ENCODE measurements around the gene ZNF732.
"Not testable (repeated sequence)": the region's sequence is repeated elsewhere in the genome, so short reads cannot be mapped to it uniquely, and the experiment has no call there.

The ZNF732 gene

DNA sequence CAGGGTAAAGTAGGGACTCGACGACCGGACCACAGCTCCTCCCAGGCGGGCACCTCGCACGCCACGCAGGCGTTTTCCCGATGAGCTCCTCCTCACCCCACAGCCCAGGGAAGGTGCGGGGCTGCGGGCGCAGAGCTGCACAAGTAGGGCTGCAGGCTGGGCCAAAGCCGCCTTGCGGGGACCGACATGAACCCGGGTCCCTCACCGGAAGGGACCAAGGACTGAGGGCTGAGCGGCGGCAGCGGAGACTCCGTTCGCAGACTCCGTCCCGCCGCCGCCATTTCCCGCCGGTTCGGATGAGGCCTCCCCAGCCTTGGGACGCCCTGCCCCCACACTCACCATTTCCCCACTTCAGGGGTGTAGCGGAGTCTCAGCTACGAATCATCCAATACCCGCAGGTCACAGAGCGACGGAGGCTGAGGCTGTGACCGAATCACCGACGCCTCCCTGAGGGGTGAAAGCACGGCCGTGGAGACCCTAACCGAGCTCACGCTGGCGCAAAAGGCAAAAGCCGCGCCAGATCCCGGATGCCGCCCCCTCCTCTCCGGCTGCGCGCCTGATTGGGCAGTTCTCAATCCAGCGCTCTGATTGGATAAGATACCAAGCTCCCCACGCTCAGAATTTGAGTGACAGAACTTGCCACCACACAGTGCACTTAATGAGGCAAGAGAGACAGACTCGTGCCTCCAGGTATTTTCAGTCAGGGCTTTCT, at the start of gene ZNF732:
Gene ZNF732 (minus strand): TSS at position 506 of the 712 bp plus-strand sequence. CDS start 164 bp downstream, at position 342.
- peak; percentile 25 for DNase-seq (ENCODE audit: low read depth)

DNA sequence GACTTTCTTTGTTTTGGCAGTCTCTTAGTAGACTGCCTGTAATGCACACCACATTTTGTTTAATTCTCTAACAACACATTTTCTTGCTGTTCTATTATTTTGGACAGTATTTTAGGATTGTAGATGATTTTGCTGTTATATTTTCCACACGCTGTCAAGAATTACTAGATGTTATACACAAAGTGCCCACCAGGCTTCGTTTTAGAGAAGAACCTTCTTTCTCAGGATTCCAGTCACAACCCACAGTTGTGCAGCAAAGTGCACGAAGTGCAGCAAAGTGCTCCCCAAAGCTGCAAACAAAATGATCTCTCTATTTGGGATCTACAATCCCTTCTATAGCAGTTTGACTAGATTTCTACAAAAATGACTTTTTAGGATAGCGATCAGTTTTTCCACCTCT, 34.7 kb upstream of the ZNF732 start:
- DNase-seq (ENCODE audit: low read depth): no peak

DNA sequence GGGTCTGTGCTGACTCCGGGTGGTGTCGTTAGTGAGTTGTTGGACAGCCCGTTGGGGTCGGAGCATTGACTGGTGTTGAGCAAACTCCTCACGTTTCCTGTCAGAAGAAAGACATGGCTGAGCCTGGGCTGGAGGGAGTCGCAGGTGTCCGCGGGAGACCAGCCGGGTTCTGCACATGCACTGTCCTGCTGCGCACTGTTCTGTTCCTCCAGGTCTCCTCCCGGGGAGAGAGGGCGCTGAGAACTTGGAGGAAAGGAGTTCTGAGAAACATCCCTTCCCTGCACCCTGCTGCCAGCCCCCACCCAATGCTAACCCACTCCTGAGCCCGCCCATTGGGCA, 33.5 kb upstream of the ZNF732 start:
- no peak for DNase-seq (ENCODE audit: low read depth)

DNA sequence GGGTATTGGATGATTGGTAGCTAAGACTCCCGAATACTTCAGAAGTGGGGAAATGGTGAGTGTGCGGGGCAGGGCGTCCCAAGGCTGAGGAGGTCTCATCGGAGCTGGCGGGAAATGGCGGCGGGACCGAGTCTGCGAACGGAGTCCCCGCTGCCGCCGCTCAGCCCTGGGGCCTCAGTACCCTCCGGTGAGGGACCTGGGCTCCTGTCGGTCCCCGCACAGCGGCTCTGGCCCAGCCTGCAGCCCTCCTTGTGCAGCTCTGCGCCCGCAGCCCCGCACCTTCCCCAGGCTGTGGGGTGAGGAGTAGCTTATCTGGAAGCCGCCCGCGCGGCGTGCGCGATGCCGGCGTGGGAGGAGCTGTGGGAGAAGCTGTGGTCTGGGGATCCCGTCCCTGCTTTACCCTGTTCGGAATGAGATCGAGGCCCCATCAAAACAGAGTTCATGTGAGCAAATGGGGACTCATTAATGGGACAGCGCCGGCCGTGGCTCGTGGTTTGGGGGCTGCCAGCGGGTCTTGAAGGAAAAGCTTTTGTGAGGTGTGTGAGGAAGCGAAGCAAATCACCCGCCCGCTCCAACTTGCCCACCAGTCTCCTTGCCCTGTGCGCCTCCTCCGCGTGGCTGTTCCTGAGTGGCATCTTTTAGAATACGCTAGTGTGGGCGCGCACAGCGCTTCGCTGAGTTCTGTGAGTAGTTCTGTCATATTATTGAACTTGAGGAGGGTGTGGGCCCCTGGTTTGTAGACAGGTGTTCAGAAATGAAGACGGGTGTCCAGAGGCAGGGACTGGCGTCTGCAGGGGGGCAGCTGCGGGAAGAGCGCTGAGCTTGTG, 32.9 kb upstream of the ZNF732 start:
- peak; percentile 8 for DNase-seq (ENCODE audit: low read depth)

DNA sequence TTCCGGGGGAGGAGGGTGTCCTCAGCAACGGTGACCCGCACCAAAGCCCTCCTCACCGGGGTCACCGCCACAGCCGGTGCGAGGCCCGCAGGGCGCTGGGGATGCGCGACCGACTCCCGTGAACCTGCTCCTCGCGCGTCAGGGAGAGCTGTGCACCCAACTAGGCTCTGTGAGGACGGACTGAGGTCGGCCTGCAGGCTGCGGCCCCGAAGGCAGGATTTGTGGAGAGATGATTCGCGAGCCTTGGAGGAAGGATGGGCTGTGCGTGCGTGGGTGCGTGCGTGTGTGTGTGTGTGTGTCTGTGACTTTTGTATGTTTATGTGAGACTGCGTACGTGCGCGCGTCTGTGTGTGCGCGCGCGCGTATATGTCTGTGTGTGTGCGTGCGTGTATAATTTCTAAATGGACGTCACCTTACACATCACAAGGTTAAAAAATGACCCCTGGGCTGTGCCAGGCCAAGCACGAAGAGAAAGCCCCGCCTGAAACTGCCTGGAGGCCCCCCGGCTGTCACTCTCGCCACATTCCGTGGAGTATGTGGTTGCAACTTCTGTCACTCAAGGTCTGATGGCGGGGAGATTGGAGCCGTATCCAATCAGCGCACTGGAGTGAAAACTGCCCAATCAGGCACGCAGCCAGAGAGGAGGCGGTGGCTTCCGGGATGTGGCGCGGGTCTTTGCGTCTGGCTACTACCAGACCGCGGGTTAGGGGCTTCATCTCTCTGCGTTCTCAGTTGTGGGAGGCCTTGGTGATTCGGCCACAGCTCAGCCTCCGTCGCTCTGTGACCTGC, 32.1 kb upstream of the ZNF732 start, which contains the start of gene ZNF141:
Gene ZNF141 (plus strand): TSS at position 672 of the 789 bp plus-strand sequence. CDS start 170 bp downstream, outside the sequence.
- DNase-seq (ENCODE audit: low read depth): peak; percentile 98

DNA sequence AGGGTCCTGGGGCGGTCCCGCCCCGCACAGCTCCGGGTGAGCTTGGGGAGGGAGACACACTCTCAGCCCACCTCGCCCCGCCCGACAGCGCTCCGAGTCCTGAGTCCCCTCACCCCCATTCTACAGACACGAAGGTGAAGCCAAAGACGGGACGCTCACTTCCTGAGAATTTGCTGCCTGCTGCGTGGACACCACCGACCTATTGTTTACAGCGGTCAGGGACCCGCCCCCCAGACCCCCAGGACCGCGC, 31.5 kb upstream of the ZNF732 start:
- DNase-seq (ENCODE audit: low read depth): no peak

DNA sequence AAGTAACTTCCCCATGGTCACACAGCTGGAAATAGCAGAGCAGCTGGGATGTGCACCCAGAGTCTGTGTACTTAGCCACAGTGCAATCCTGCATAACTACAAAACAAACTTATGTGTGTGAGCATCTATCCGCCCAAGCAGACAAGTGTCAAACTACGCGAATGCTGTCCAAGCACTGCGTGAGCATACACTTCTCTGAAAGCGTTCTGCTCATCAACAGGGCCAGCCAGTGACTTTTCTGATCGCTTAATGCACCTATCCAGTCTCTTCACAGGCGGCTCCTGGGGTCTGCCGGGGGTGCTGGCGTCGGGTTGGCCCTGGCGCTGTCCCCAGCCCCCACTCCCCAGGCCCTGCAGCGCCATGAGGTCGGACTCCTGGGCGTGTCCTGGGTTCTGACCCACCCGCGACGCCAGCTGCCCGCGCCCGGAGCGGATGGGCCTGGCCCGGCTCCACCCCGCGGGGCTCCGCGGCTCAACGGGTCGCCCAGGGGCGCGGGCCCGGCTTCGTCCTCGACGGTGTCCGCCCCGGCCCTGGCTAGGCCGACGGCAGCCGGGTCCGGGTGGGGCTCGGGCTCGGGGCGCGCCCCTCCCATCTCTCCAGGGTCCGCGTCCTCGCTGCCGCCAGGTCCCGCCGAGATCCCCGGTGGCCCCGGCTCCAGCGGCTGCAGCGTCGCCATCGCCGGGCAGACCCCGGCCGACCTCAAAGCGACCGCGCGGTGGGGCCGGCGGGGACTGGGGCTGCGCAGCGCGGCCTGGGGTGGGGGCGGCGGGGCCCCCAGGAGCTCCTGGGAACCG, 31.0 kb upstream of the ZNF732 start:
- no peak for DNase-seq (ENCODE audit: low read depth)

DNA sequence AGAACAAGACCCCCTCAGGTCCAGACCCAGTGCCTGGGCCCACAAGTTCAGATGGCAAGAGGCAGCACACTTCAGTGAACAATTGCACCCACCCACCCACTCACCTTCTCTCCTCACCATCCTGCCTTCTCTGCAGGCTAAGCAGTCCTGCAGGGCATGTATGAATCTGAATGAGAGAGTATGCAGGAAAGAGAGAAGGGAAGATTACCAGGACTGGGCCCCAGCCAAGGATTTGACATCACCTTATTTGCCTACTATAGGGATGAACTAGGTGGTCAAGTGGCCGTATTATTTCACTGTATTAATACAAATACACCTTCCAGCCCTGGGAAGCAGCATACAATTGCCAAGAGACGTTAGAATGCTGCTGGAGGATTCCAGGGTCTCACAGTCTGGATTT, 30.2 kb upstream of the ZNF732 start:
- no peak for DNase-seq (ENCODE audit: low read depth)

DNA sequence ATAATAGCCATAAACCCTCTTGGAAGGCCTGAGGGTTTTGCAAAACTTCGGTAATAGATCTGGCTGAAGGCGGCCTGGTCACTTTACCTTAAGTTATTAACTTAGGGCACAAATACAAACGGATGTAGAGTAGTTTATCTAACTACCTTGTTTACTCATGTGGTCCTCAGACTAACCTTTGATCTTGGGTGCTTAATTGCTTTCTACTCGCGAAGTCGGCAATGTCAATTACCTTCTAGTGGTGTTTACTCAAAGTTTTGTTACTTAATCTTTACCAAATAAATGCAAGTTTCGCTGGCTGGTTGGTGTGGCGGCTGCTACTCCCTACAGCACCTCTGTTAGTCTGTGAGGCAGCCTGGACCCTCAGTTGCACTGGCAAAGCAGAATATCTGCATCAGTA, 23.5 kb upstream of the ZNF732 start:
- DNase-seq (ENCODE audit: low read depth): no peak

DNA sequence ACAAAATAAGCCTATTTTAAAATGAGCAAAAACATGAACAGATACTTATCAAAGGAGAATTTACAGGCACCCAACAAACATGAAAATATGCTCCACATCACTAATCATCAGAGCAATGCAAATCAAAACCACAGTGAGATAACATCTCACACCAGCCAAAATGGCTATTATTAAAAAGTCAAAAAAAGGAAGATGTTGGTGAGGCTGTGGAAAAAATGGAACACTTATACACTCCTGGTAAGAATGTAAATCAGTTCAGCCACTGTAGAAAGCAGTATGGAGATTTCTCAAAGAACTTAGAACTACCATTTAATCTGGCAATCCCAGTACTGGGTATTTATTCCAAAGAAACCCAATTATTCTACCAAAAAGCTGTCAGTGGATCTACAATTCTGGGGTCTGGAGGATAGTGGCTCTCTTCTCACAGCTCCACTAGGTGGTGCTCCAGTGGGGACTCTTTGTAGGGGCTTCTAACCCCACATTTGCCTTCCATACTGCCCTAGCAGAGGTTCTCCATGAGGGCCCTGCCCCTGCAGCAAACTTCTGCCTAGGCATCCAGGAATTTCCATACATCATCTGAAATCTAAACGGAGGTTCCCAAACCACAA, 9.1 kb upstream of the ZNF732 start:
- DNase-seq (ENCODE audit: low read depth): no peak

DNA sequence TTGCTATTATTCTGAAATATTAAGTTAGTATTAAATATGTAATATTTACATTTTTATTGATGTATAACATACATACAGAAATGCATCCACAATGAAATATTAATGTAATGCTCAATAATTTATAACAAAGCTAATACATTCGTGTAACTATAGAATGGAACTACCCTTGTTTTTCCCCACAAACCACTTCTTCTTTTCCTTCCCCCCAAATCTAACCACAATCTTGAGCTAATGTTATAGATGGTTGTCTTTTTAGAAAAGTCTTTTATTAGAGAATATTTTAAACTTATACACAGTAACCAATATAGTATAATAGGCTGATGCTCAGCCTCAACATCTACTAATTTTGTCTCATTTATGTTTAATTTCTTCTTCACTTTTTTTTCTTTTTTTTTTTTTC, 4.5 kb upstream of the ZNF732 start:
- DNase-seq (ENCODE audit: low read depth): no peak

DNA sequence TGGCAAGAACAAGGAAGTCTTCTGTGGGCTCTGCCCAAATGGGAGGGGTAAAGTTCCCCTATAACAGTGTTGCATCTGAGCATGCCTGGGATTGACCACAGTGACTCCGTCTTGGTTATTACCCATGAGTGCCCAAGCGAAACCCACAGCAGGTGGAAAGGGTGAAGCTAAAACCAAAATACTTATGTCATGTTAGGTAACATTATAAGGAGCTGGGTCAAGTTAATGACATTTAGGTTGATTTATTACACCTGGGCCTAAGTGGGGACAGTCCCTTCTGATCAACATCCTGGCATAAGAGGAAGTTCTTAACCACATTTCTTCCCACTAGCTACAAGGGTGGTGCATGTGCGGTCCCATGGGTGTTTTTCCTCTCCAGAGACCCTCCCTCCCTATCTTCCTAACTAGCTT, 1.3 kb upstream of the ZNF732 start:
- no peak for DNase-seq (ENCODE audit: low read depth)

DNA sequence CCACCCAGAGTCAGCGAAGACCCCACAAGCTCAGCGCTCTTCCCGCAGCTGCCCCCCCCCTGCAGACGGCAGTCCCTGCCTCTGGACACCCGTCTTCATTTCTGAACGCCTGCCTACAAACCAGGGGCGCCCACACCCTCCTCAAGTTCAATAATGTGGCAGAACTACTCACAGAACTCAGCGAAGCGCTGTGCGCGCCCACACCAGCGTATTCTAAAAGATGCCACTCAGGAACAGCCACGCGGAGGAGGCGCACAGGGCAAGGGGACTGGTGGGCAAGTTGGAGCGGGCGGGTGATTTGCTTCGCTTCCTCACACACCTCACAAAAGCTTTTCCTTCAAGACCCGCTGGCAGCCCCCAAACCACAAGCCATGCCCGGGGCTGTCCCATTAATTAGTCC, 758 bp downstream of the ZNF732 start:
- not testable (repeated sequence) for DNase-seq (ENCODE audit: low read depth)

DNA sequence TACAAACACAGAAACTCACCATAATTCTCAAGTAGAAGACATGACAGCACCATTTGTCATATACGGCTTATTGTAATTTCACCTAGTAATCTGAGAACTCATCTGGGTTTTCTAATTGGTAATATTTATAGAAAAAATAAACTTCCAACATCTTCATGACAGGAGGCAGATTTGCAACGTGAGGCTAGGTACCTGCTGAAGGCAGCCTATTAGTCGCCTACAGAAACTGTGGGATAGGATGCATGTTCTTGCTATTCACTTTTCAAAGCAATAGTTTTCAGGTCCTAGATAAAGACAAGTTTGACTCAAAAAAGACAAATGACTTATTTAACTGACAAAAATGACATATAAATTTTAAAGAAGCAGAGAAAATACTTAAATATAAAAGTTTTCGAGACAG, 2.9 kb downstream of the ZNF732 start:
- no peak for DNase-seq (ENCODE audit: low read depth)

DNA sequence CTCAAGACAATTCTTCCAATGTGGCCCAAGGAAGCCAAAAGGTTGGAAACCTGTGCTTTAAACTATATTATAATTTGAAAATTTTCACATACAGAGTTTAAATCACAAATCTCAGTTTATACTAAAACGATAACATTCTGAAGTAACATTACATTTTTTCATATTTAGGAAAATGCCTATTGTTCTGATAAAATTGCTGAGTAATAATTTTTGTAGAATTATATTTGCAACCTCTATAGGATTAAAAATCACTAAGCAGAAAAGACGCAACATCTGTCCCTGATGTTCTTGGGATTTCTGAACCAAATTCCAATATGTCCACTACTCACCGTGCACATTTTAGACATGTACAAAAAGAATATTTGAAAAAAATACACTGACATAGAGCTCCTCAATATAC, 10.5 kb downstream of the ZNF732 start:
- no peak for DNase-seq (ENCODE audit: low read depth)

DNA sequence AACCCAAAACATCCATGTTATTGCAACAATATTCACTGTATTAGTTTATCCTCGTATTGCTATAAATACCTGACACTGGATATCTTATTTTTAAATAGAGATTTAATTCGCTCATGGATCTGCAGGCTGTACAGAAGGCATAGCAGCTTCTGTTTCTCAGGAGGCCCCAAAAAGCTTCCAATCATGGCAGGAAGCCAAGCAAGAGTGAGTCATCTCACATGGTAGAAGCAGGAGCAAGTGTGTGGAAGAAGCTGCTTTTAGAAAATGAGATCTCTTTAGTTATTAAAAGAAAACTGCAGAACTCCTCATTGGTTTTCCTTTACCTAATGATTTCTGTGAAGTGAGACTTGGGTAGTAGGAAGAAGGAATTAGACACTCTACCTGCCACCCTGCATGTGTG, 16.4 kb downstream of the ZNF732 start:
- no peak for DNase-seq (ENCODE audit: low read depth)

DNA sequence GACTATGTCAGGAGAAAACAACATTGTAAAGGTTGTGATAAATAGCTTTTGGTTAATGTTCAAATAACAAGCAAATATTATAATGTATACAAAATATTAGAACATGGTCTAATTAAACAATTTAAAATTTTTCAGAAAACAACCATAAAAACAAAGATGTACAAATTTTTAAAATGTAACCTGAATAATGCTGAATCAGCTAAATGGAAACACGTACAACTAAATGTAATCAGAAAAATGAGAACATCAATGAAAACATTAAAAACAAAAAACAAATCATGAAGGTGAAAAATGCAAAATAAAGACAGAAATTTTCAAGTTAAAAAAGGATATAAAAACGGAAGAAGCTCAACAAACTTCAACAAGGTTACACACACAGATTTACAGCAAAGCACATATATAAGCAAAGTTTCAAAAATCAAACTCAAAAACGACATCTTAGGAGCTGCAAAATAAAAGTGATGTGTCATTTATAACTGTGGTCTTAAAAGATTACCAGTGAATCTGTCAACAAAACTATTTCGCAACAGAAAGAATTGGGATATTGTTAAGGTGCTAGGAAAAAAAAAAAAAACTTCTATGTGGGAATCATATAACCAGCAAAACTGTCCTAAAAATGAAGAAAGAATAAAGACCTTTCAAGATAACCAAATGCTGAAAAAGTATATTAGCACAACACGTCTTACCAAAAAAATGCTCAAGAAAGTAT, 31.8 kb downstream of the ZNF732 start:
- no peak for DNase-seq (ENCODE audit: low read depth)

DNA sequence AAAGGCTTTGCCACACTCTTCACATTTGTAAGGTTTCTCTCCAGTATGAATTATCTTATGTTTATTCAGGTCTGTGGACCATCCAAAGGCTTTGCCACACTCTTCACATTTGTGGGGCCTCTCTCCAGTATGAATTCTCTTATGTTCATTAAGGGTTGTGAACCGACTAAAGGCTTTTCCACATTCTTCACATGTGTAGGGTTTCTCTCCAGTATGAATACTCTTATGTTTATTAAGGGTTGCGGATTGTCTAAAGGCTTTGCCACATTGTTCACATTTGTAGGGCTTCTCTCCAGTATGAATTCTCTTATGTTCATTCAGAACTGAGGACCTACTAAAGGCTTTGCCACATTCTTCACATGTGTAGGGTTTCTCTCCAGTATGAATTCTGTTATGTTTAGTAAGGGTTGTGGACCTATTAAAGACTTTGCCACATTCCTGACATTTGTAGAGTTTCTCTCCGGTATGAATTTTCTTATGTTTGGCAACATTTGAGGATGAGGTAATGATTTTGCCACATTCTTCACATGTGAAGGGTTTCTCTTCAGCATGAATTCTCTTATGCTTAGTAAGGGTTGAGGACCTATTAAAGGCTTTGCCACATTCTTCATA, 33.7 kb downstream of the ZNF732 start:
- no peak for DNase-seq (ENCODE audit: low read depth)

DNA sequence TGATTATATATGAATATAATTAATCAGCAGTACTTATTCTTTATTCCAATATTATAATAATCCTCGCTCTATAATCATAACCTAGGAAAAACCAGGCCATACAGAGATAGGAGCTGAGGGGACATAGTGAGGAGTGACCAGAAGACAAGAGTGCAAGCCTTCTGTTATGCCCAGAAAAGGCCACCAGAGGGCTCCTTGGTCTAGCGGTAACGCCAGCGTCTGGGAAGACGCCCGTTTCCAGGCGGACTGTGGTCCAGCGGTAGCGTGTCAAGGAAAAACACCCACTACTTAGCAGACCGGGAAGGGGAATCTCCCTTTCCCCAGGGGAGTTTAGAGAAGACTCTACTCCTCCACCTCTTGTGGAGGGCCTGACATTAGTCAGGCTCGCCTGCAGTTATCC, 46.0 kb downstream of the ZNF732 start:
- DNase-seq (ENCODE audit: low read depth): not testable (repeated sequence)

DNA sequence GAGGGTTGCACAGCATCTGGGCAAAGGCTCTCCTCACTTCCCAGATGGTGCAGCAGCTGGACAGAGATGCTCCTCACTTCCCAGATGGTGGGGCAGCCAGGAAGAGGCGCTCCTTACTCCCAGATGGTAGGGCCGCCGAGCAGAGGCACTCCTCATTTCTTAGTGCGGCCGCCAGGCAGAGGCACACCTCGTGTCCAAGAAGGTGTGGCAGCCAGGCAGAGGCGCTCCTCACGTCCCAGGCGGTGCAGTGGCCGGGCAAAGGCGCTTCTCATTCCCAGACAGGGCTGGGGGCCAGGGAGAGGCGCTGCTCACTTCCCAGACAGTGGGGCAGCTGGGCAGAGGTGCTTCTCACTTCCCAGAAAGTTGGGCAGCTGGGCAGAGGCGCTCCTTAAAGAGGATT, 48.8 kb downstream of the ZNF732 start:
- no peak for DNase-seq (ENCODE audit: low read depth)

Measured in stromal cell of bone marrow (primary cell).